ENCODE results near the gene COL26A1.

- TF ChIP-seq CTCF (IDR thresholded peaks at IDR 0.05; ENCODE audit: poor library complexity) (no peak), EZH2 (IDR thresholded peaks at IDR 0.05; ENCODE audit: borderline replicate concordance) (no peak), EZH2phosphoT487 (IDR thresholded peaks at IDR 0.05; ENCODE audit: low read depth, severe bottlenecking, unreplicated experiment) (no peak)
Measured at GRCh38 chr7:101487753-101488152, 125.1 kb downstream of the COL26A1 start.
